ENCODE results near the gene ZKSCAN3. TPM values are rescaled to one million over a fixed set of nuclear protein-coding genes. Genes with fewer than 3 reads are reported as not detected.

ZKSCAN3 gene
- total and polyA plus RNA-seq, 10 of the 15 experiments (the other 5 are each of a cell fraction or from before 2014, with no cell fraction given), result 0.86 to 4.3 (median 3.1) TPM

- no peak overlapping the region for H3K9ac ChIP-seq (ENCODE audit: control insufficient read depth, insufficient read depth, low read length)
- BruUV-seq (replicated peaks), result no TSS peak
- no peaks in the 10 kb centered on the region; the same call in 2 of the 3 replicates for H3K9me3 ChIP-seq (replicated peaks; ENCODE audit: control insufficient read depth, insufficient read depth, low read length)
- no peaks in the 10 kb centered on the region for H3K27me3 ChIP-seq (replicated peaks in 1 of 2; ENCODE audit: control insufficient read depth in 2 of 2, insufficient read depth in 2 of 2, low read length in 1 of 2)
- no peaks in the 10 kb centered on the region for H3K79me2 ChIP-seq (ENCODE audit: control insufficient read depth, insufficient read depth, low read length)
- no peak overlapping the region for H2AFZ ChIP-seq (ENCODE audit: control insufficient read depth, low read depth, low read length)
- RAD21 ChIA-PET (ENCODE audit: unreplicated experiment), result no interaction called here
- H3K4me1 ChIP-seq (ENCODE audit: control insufficient read depth, insufficient read depth, low read length), result no peaks in the 10 kb centered on the region
- no peak for ATAC-seq
- in situ Hi-C loops (cut with MboI), result no loop called here
- FAIRE-seq, result no peak
- no peak overlapping the region for H3K27ac ChIP-seq (ENCODE audit: control insufficient read depth, insufficient read depth)
- TF ChIP-seq GATAD2B (conservative IDR thresholded peaks at IDR 0.05; ENCODE audit: low read depth), result no peak
- TF ChIP-seq ZZZ3 (IDR thresholded peaks at IDR 0.05; ENCODE audit: control insufficient read depth, insufficient read length, low read depth), result no peak
- no peak for TF ChIP-seq ZNF217 (IDR thresholded peaks at IDR 0.05)
- TF ChIP-seq SUPT20H (IDR thresholded peaks at IDR 0.05; ENCODE audit: borderline replicate concordance, control insufficient read depth, low read depth, low read length), result no peak
- no peak for TF ChIP-seq RELA (IDR thresholded peaks at IDR 0.05; ENCODE audit: borderline replicate concordance, partially characterized antibody)
- no peak for TF ChIP-seq SP1 (IDR thresholded peaks at IDR 0.05; ENCODE audit: low read depth, low read length)
- no peak for TF ChIP-seq IKZF1 (conservative IDR thresholded peaks at IDR 0.05)
- TF ChIP-seq ELK1 (IDR thresholded peaks at IDR 0.05; ENCODE audit: low read depth, low read length), result no peak
- TF ChIP-seq NR2C2 (IDR thresholded peaks at IDR 0.05; ENCODE audit: borderline replicate concordance, control insufficient read depth, insufficient read length, low read depth), result no peak
- no peak for TF ChIP-seq RELB (IDR thresholded peaks at IDR 0.05; ENCODE audit: low read depth)
- intact Hi-C loops (cut with micrococcal nuclease; ENCODE audit: unreplicated experiment), result no loop called here
- CTCF ChIA-PET, result no interaction called here
- H4K20me1 ChIP-seq (ENCODE audit: control insufficient read depth, insufficient read depth), result no peaks in the 10 kb centered on the region
- POLR2A ChIA-PET, result no interaction called here
- DNase-seq (ENCODE audit: low read depth, low spot score), result no peak
- no peaks in the 10 kb centered on the region for H3K36me3 ChIP-seq (ENCODE audit: control insufficient read depth in 2 of 2, insufficient read depth in 2 of 2, low read length in 1 of 2)
- H3K4me3 ChIP-seq, result no peak overlapping the region
- SMC1A ChIA-PET (ENCODE audit: uncharacterized antibody, unreplicated experiment), result interaction anchor here (1.3 kb wide), 1 partner anchor 20 kb away, joined by 3 read pairs; no protein-coding TSS in a partner anchor
- no peak overlapping the region for H3K4me2 ChIP-seq (ENCODE audit: control insufficient read depth, insufficient read depth)
Measured at GRCh38 chr6:28413681-28414080, 63.9 kb downstream of the ZKSCAN3 start.

Small RNA genes within 50 kb of the gene (small RNA-seq; reads per million reads assigned to genes)
- gene AL021997.1 (not detected), gene AL021997.2 (not detected), gene RNU2-45P (not detected)

Other genes starting within 250 kb of the ZKSCAN3 start
Only the 7 nearest of the 12 such genes appear.
- 4.4 and 5.8 TPM in 2 replicates for gene ZKSCAN4, start 97.7 kb upstream of the ZKSCAN3 start, total RNA-seq (2014; rRNA removed)
- 5.8 and 6.1 TPM in 2 replicates for gene ZKSCAN4, start 97.7 kb upstream of the ZKSCAN3 start, total RNA-seq (2014; rRNA removed; fragmentation: Illumina TruSeq; extraction: Trizol)
- gene ZKSCAN4, start 97.7 kb upstream of the ZKSCAN3 start, total RNA-seq (2021), result 5.8 and 6.4 TPM in 2 replicates
- gene ZKSCAN4, start 97.7 kb upstream of the ZKSCAN3 start, polyA plus RNA-seq (2011; rRNA removed), result 5.5 and 7.0 TPM in 2 replicates
- gene ZKSCAN4, start 97.7 kb upstream of the ZKSCAN3 start, polyA plus RNA-seq (2014; fragmentation: Illumina TruSeq; extraction: Trizol), result 6.5 and 7.4 TPM in 2 replicates
- gene ZKSCAN4, start 97.7 kb upstream of the ZKSCAN3 start, polyA plus RNA-seq (2014; fragmentation: Nextera tagmentation; extraction: Ambion mirVana), result 1 to 10 TPM; 3.0 to 3.3 TPM
- gene ZKSCAN4, start 97.7 kb upstream of the ZKSCAN3 start, polyA plus RNA-seq (2014; rRNA removed), result 4.3 and 4.8 TPM in 2 replicates
- 1 to 10 TPM; 4.9 to 5.1 TPM for gene ZKSCAN4, start 97.7 kb upstream of the ZKSCAN3 start, polyA plus RNA-seq (2016; fragmentation: Nextera tagmentation; extraction: Ambion mirVana)
- 0.16 and 0.17 TPM in 2 replicates for gene NKAPL, start 90.7 kb upstream of the ZKSCAN3 start, total RNA-seq (2014; rRNA removed)
- 0.27 and 0.32 TPM in 2 replicates for gene NKAPL, start 90.7 kb upstream of the ZKSCAN3 start, total RNA-seq (2014; rRNA removed; fragmentation: Illumina TruSeq; extraction: Trizol)
- gene NKAPL, start 90.7 kb upstream of the ZKSCAN3 start, total RNA-seq (2021), result 0.11 and 0.18 TPM in 2 replicates
- not detected in 2 replicates for gene NKAPL, start 90.7 kb upstream of the ZKSCAN3 start, polyA plus RNA-seq (2011; rRNA removed)
- 0.15 and 0.29 TPM in 2 replicates for gene NKAPL, start 90.7 kb upstream of the ZKSCAN3 start, polyA plus RNA-seq (2014; fragmentation: Illumina TruSeq; extraction: Trizol)
- gene NKAPL, start 90.7 kb upstream of the ZKSCAN3 start, polyA plus RNA-seq (2014; fragmentation: Nextera tagmentation; extraction: Ambion mirVana), result under 1 TPM; 0.10 to 0.22 TPM
- gene NKAPL, start 90.7 kb upstream of the ZKSCAN3 start, polyA plus RNA-seq (2014; rRNA removed), result 0.27 and 0.31 TPM in 2 replicates
- under 1 TPM; 0.19 to 0.48 TPM for gene NKAPL, start 90.7 kb upstream of the ZKSCAN3 start, polyA plus RNA-seq (2016; fragmentation: Nextera tagmentation; extraction: Ambion mirVana)
- gene ZSCAN26, start 82.8 kb upstream of the ZKSCAN3 start, total RNA-seq (2014; rRNA removed), result 4.5 and 8.7 TPM in 2 replicates
- 7.4 and 7.6 TPM in 2 replicates for gene ZSCAN26, start 82.8 kb upstream of the ZKSCAN3 start, total RNA-seq (2014; rRNA removed; fragmentation: Illumina TruSeq; extraction: Trizol)
- 5.4 and 7.4 TPM in 2 replicates for gene ZSCAN26, start 82.8 kb upstream of the ZKSCAN3 start, total RNA-seq (2021)
- 13.3 and 14.1 TPM in 2 replicates for gene ZSCAN26, start 82.8 kb upstream of the ZKSCAN3 start, polyA plus RNA-seq (2011; rRNA removed)
- 8.9 and 14.6 TPM in 2 replicates for gene ZSCAN26, start 82.8 kb upstream of the ZKSCAN3 start, polyA plus RNA-seq (2014; fragmentation: Illumina TruSeq; extraction: Trizol)
- 1 to 10 TPM; 4.6 to 5.4 TPM for gene ZSCAN26, start 82.8 kb upstream of the ZKSCAN3 start, polyA plus RNA-seq (2014; fragmentation: Nextera tagmentation; extraction: Ambion mirVana)
- gene ZSCAN26, start 82.8 kb upstream of the ZKSCAN3 start, polyA plus RNA-seq (2014; rRNA removed), result 5.6 and 6.9 TPM in 2 replicates
- 1 to 10 TPM; 5.9 to 6.0 TPM for gene ZSCAN26, start 82.8 kb upstream of the ZKSCAN3 start, polyA plus RNA-seq (2016; fragmentation: Nextera tagmentation; extraction: Ambion mirVana)
- 3.7 and 4.4 TPM in 2 replicates for gene PGBD1, start 68.4 kb upstream of the ZKSCAN3 start, total RNA-seq (2014; rRNA removed)
- gene PGBD1, start 68.4 kb upstream of the ZKSCAN3 start, total RNA-seq (2014; rRNA removed; fragmentation: Illumina TruSeq; extraction: Trizol), result 3.9 and 4.2 TPM in 2 replicates
- gene PGBD1, start 68.4 kb upstream of the ZKSCAN3 start, total RNA-seq (2021), result 3.0 and 3.7 TPM in 2 replicates
- 1.9 and 2.5 TPM in 2 replicates for gene PGBD1, start 68.4 kb upstream of the ZKSCAN3 start, polyA plus RNA-seq (2011; rRNA removed)
- 4.4 and 4.8 TPM in 2 replicates for gene PGBD1, start 68.4 kb upstream of the ZKSCAN3 start, polyA plus RNA-seq (2014; fragmentation: Illumina TruSeq; extraction: Trizol)
- 1 to 10 TPM; 2.0 to 2.2 TPM for gene PGBD1, start 68.4 kb upstream of the ZKSCAN3 start, polyA plus RNA-seq (2014; fragmentation: Nextera tagmentation; extraction: Ambion mirVana)
- gene PGBD1, start 68.4 kb upstream of the ZKSCAN3 start, polyA plus RNA-seq (2014; rRNA removed), result 2.9 and 3.8 TPM in 2 replicates
- gene PGBD1, start 68.4 kb upstream of the ZKSCAN3 start, polyA plus RNA-seq (2016; fragmentation: Nextera tagmentation; extraction: Ambion mirVana), result 1 to 10 TPM; 4.5 to 4.9 TPM
- gene ZSCAN31, start 13.8 kb upstream of the ZKSCAN3 start, total RNA-seq (2014; rRNA removed), result 2.3 and 4.3 TPM in 2 replicates
- 4.8 and 5.1 TPM in 2 replicates for gene ZSCAN31, start 13.8 kb upstream of the ZKSCAN3 start, total RNA-seq (2014; rRNA removed; fragmentation: Illumina TruSeq; extraction: Trizol)
- 5.1 and 5.2 TPM in 2 replicates for gene ZSCAN31, start 13.8 kb upstream of the ZKSCAN3 start, total RNA-seq (2021)
- gene ZSCAN31, start 13.8 kb upstream of the ZKSCAN3 start, polyA plus RNA-seq (2011; rRNA removed), result 2.1 and 2.4 TPM in 2 replicates
- gene ZSCAN31, start 13.8 kb upstream of the ZKSCAN3 start, polyA plus RNA-seq (2014; fragmentation: Illumina TruSeq; extraction: Trizol), result 4.6 and 7.2 TPM in 2 replicates
- 1 to 10 TPM; 1.6 to 2.0 TPM for gene ZSCAN31, start 13.8 kb upstream of the ZKSCAN3 start, polyA plus RNA-seq (2014; fragmentation: Nextera tagmentation; extraction: Ambion mirVana)
- 3.0 and 3.8 TPM in 2 replicates for gene ZSCAN31, start 13.8 kb upstream of the ZKSCAN3 start, polyA plus RNA-seq (2014; rRNA removed)
- 1 to 10 TPM; 2.8 to 3.0 TPM for gene ZSCAN31, start 13.8 kb upstream of the ZKSCAN3 start, polyA plus RNA-seq (2016; fragmentation: Nextera tagmentation; extraction: Ambion mirVana)
- 8.5 and 9.9 TPM in 2 replicates for gene ZSCAN12, start 49.8 kb downstream of the ZKSCAN3 start, total RNA-seq (2014; rRNA removed)
- 12.2 and 12.8 TPM in 2 replicates for gene ZSCAN12, start 49.8 kb downstream of the ZKSCAN3 start, total RNA-seq (2014; rRNA removed; fragmentation: Illumina TruSeq; extraction: Trizol)
- 7.9 and 8.2 TPM in 2 replicates for gene ZSCAN12, start 49.8 kb downstream of the ZKSCAN3 start, total RNA-seq (2021)
- gene ZSCAN12, start 49.8 kb downstream of the ZKSCAN3 start, polyA plus RNA-seq (2011; rRNA removed), result 12.0 and 17.6 TPM in 2 replicates
- 10.1 and 10.9 TPM in 2 replicates for gene ZSCAN12, start 49.8 kb downstream of the ZKSCAN3 start, polyA plus RNA-seq (2014; fragmentation: Illumina TruSeq; extraction: Trizol)
- 1 to 10 TPM; 1.2 to 1.6 TPM for gene ZSCAN12, start 49.8 kb downstream of the ZKSCAN3 start, polyA plus RNA-seq (2014; fragmentation: Nextera tagmentation; extraction: Ambion mirVana)
- 6.2 and 6.7 TPM in 2 replicates for gene ZSCAN12, start 49.8 kb downstream of the ZKSCAN3 start, polyA plus RNA-seq (2014; rRNA removed)
- gene ZSCAN12, start 49.8 kb downstream of the ZKSCAN3 start, polyA plus RNA-seq (2016; fragmentation: Nextera tagmentation; extraction: Ambion mirVana), result 1 to 10 TPM; 3.9 to 4.2 TPM
- gene ZSCAN23, start 93.5 kb downstream of the ZKSCAN3 start, total RNA-seq (2014; rRNA removed), result 0.90 and 1.3 TPM in 2 replicates
- 1.3 and 2.3 TPM in 2 replicates for gene ZSCAN23, start 93.5 kb downstream of the ZKSCAN3 start, total RNA-seq (2014; rRNA removed; fragmentation: Illumina TruSeq; extraction: Trizol)
- gene ZSCAN23, start 93.5 kb downstream of the ZKSCAN3 start, total RNA-seq (2021), result 0.77 and 1.6 TPM in 2 replicates
- 1.3 and 1.4 TPM in 2 replicates for gene ZSCAN23, start 93.5 kb downstream of the ZKSCAN3 start, polyA plus RNA-seq (2011; rRNA removed)
- gene ZSCAN23, start 93.5 kb downstream of the ZKSCAN3 start, polyA plus RNA-seq (2014; fragmentation: Illumina TruSeq; extraction: Trizol), result 0.86 and 0.96 TPM in 2 replicates
- gene ZSCAN23, start 93.5 kb downstream of the ZKSCAN3 start, polyA plus RNA-seq (2014; fragmentation: Nextera tagmentation; extraction: Ambion mirVana), result under 1 TPM; 0.04 to 0.34 TPM
- 1.9 and 2.0 TPM in 2 replicates for gene ZSCAN23, start 93.5 kb downstream of the ZKSCAN3 start, polyA plus RNA-seq (2014; rRNA removed)
- gene ZSCAN23, start 93.5 kb downstream of the ZKSCAN3 start, polyA plus RNA-seq (2016; fragmentation: Nextera tagmentation; extraction: Ambion mirVana), result under 1 TPM; 0.21 to 0.28 TPM

All from GM12878 (cell line).